ENCODE data around the gene TCF20.

The TCF20 gene

GRCh38 chr22:42291287-42291686 is 20.8 kb upstream of the TCF20 start:
- no peak for ATAC-seq
- TF ChIP-seq ZNF565 (CRISPR knock-in tag; conservative IDR thresholded peaks at IDR 0.05; ENCODE audit: low read depth) = no peak

- no peak for ATAC-seq
- TF ChIP-seq ZNF8 (CRISPR knock-in tag; IDR thresholded peaks at IDR 0.05) (no peak), PATZ1 (CRISPR knock-in tag; IDR thresholded peaks at IDR 0.05; ENCODE audit: borderline replicate concordance) (no peak)
These were observed 19.5 kb upstream of the TCF20 start for GRCh38 chr22:42289671-42290541.

GRCh38 chr22:42288791-42289190 is 18.3 kb upstream of the TCF20 start:
- no peak for ATAC-seq
- TF ChIP-seq ISL1 (CRISPR knock-in tag; IDR thresholded peaks at IDR 0.05) (no peak), ZNF70 (CRISPR knock-in tag; IDR thresholded peaks at IDR 0.05) (no peak), ZFP30 (CRISPR knock-in tag; IDR thresholded peaks at IDR 0.05) (no peak), TOX (CRISPR knock-in tag; IDR thresholded peaks at IDR 0.05; ENCODE audit: borderline replicate concordance) (no peak), CSDC2 (CRISPR knock-in tag; IDR thresholded peaks at IDR 0.05) (no peak), ZFP3 (CRISPR knock-in tag; IDR thresholded peaks at IDR 0.05) (no peak), POU6F1 (CRISPR knock-in tag; IDR thresholded peaks at IDR 0.05; ENCODE audit: borderline replicate concordance, low read depth) (no peak), ZC3H10 (CRISPR knock-in tag; IDR thresholded peaks at IDR 0.05) (no peak), SNAI2 (CRISPR knock-in tag; IDR thresholded peaks at IDR 0.05) (no peak), OSR1 (CRISPR knock-in tag; IDR thresholded peaks at IDR 0.05) (no peak), GLIS3 (CRISPR knock-in tag; IDR thresholded peaks at IDR 0.05) (no peak), CREB5 (CRISPR knock-in tag; IDR thresholded peaks at IDR 0.05; ENCODE audit: low read depth) (no peak), CSRNP3 (CRISPR knock-in tag; IDR thresholded peaks at IDR 0.05) (no peak), PATZ1 (CRISPR knock-in tag; IDR thresholded peaks at IDR 0.05; ENCODE audit: borderline replicate concordance) (no peak), PPARA (CRISPR knock-in tag; IDR thresholded peaks at IDR 0.05; ENCODE audit: borderline replicate concordance) (no peak)

- TF ChIP-seq CSRNP3 (CRISPR knock-in tag; IDR thresholded peaks at IDR 0.05) (no peak), OSR1 (CRISPR knock-in tag; IDR thresholded peaks at IDR 0.05) (no peak), ARNTL (CRISPR knock-in tag; IDR thresholded peaks at IDR 0.05; ENCODE audit: borderline replicate concordance, low read depth) (no peak), SNAI2 (CRISPR knock-in tag; IDR thresholded peaks at IDR 0.05) (no peak), ESRRG (CRISPR knock-in tag; IDR thresholded peaks at IDR 0.05) (no peak), TOX (CRISPR knock-in tag; IDR thresholded peaks at IDR 0.05; ENCODE audit: borderline replicate concordance) (no peak), ZC3H10 (CRISPR knock-in tag; IDR thresholded peaks at IDR 0.05) (no peak), CSDC2 (CRISPR knock-in tag; IDR thresholded peaks at IDR 0.05) (no peak), ZNF8 (CRISPR knock-in tag; IDR thresholded peaks at IDR 0.05) (no peak), BACH2 (CRISPR knock-in tag; IDR thresholded peaks at IDR 0.05; ENCODE audit: borderline replicate concordance) (no peak)
- no peak for ATAC-seq
These were observed 16.9 kb upstream of the TCF20 start for GRCh38 chr22:42287174-42287890.
